ENCODE results near the gene VAV2. TPM values are rescaled to one million over a fixed set of nuclear protein-coding genes. Genes with fewer than 3 reads are reported as not detected.

The VAV2 gene
- total RNA-seq, 1 donor from 2014 or later = 8.6 TPM

DNA sequence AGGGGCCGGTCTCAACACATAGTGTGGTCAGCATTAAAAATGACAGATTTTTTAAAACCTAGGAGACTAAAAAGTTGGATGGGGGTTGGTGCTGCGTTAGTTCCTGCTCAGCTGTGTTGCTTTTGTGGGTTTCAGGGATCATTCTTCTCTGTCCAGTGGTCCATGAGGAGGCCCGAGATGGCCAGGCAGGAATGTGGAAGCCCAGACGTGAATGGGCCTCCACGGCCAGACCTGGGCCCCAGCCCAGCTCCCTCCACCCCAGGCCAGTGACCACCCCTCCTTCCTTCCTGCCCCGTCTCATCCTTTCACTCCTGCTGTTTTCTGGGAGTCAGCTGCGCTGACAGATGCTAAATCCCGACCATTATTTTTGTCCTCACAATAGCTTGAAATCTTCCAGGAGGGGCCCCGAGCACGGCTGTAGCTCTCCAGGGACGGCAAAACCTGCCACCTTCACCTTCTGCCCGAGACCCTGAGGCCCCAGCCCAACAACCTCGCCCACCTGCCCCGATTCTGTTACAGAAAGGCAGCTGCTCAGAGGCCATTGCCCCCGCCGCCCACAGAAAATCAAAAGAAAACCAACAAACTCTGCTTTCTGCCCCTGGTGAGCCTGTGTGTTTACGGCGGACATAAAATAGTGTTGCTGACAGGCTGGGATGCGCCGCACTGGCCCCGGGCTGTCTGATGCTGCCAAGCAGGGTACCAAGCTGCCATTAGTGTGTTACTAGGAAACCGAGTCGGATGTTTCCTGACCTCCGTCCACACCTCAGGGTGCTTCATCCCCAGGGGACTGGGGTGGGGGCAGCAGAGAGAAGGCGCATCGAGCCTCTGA is 170.3 kb downstream of the VAV2 start:
- intact Hi-C loops (cut with micrococcal nuclease) = no loop called here
- DNase-seq (ENCODE audit: low spot score) = no peak
- no peak overlapping the region for H3K4me3 Mint-ChIP-seq (ENCODE audit: low read depth)
- no peaks in the 10 kb centered on the region for H3K27me3 Mint-ChIP-seq (ENCODE audit: low read depth)
- no peak overlapping the region for H3K27ac Mint-ChIP-seq
- H3K36me3 Mint-ChIP-seq (ENCODE audit: low read depth) = no peaks in the 10 kb centered on the region
- H3K9me3 Mint-ChIP-seq = no peaks in the 10 kb centered on the region
- H3K4me1 Mint-ChIP-seq (ENCODE audit: low read depth) = no peaks in the 10 kb centered on the region

DNA sequence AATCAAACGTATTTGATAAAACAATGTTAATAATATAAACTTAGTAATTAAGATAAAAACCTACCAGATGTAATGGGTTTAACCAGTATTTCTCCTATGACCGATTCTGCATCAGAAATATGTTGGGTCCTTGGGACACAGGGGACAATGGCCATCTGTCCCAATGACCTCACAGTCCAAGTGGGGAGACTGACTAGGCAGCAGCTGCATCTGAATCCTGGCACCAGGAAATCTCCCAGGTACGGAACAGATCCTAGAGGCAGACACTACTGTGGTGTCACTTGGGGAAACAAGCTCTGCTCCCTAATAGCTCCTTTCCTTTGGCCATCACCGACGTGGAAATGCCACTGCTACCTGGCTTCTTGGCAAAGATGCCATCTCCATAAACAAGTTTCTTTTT is 172.2 kb downstream of the VAV2 start:
- Mint-ChIP-seq H3K4me1 (ENCODE audit: low read depth) (no peaks in the 10 kb centered on the region), H3K36me3 (ENCODE audit: low read depth) (no peaks in the 10 kb centered on the region), H3K27me3 (ENCODE audit: low read depth) (no peaks in the 10 kb centered on the region), H3K9me3 (no peaks in the 10 kb centered on the region), H3K27ac (no peak overlapping the region), H3K4me3 (ENCODE audit: low read depth) (no peak overlapping the region)
- DNase-seq (ENCODE audit: low spot score) = no peak
- intact Hi-C loops (cut with micrococcal nuclease) = no loop called here

- intact Hi-C loops (cut with micrococcal nuclease) = no loop called here
- Mint-ChIP-seq H3K4me1 (ENCODE audit: low read depth) (no peaks in the 10 kb centered on the region), H3K36me3 (ENCODE audit: low read depth) (no peaks in the 10 kb centered on the region), H3K9me3 (no peaks in the 10 kb centered on the region), H3K27me3 (ENCODE audit: low read depth) (no peaks in the 10 kb centered on the region), H3K4me3 (ENCODE audit: low read depth) (no peak overlapping the region), H3K27ac (no peak overlapping the region)
- DNase-seq (ENCODE audit: low spot score) = no peak
Measured at GRCh38 chr9:133818444-133818843, 173.7 kb downstream of the VAV2 start.

GRCh38 chr9:133815781-133816180 is 176.3 kb downstream of the VAV2 start:
- no peaks in the 10 kb centered on the region for H3K4me1 Mint-ChIP-seq (ENCODE audit: low read depth)
- H3K9me3 Mint-ChIP-seq = no peaks in the 10 kb centered on the region
- no peak overlapping the region for H3K27ac Mint-ChIP-seq
- no peaks in the 10 kb centered on the region for H3K27me3 Mint-ChIP-seq (ENCODE audit: low read depth)
- intact Hi-C loops (cut with micrococcal nuclease) = no loop called here
- H3K36me3 Mint-ChIP-seq (ENCODE audit: low read depth) = no peaks in the 10 kb centered on the region
- DNase-seq (ENCODE audit: low spot score) = no peak
- H3K4me3 Mint-ChIP-seq (ENCODE audit: low read depth) = no peak overlapping the region

- no peak for DNase-seq (ENCODE audit: low spot score)
- no peaks in the 10 kb centered on the region for H3K36me3 Mint-ChIP-seq (ENCODE audit: low read depth)
- no peak overlapping the region for H3K27ac Mint-ChIP-seq
- H3K27me3 Mint-ChIP-seq (ENCODE audit: low read depth) = no peaks in the 10 kb centered on the region
- no peaks in the 10 kb centered on the region for H3K9me3 Mint-ChIP-seq
- no peaks in the 10 kb centered on the region for H3K4me1 Mint-ChIP-seq (ENCODE audit: low read depth)
- no peak overlapping the region for H3K4me3 Mint-ChIP-seq (ENCODE audit: low read depth)
- intact Hi-C loops (cut with micrococcal nuclease) = no loop called here
Measured at GRCh38 chr9:133814586-133815208, 177.4 kb downstream of the VAV2 start.

- Mint-ChIP-seq H3K4me1 (ENCODE audit: low read depth) (no peaks in the 10 kb centered on the region), H3K4me3 (ENCODE audit: low read depth) (no peak overlapping the region), H3K27me3 (ENCODE audit: low read depth) (no peaks in the 10 kb centered on the region), H3K9me3 (no peaks in the 10 kb centered on the region), H3K36me3 (ENCODE audit: low read depth) (no peaks in the 10 kb centered on the region), H3K27ac (no peak overlapping the region)
- DNase-seq (ENCODE audit: low spot score) = no peak
- intact Hi-C loops (cut with micrococcal nuclease) = no loop called here
Measured at GRCh38 chr9:133813749-133814585, 178.2 kb downstream of the VAV2 start.

DNA sequence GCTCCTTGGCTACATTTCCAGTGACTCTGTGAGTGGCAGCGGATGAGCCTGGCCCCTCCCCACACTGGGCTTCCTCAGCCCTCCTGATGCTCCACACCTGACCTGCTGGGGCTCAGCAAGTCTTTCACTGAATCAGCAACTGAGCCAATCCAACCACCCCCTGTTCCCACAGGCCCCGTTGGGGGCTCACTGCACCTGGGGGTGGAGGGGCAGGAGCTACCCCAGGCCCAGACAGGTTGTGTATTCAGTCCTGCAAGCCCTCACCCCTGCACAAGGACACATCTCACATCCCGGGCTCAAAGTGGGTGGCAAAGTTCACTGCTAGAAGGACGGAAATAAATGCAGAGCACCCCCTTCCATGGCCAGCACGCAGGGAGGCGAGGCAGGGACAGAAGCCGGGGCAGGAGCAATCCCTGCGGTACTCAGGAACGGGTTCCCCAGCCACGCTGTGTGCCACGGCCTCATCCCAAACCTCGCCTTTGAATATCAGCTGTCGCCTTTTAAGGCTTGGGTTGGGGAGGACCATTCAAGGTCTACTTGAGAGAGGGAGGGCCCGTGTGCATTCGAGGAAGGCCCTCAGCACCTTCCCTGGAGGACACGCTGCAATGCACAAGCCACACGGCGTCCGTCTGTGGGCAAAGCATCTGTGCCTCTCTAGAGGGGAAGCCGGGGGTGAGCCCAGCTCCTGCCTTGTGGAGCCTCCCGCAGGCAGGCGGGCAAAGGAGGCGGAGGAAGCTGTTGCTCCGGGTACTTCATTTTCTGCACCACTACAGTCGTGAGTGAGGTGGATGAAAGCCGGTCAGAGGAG is 179.0 kb downstream of the VAV2 start:
- intact Hi-C loops (cut with micrococcal nuclease) = no loop called here
- no peak overlapping the region for H3K4me3 Mint-ChIP-seq (ENCODE audit: low read depth)

GRCh38 chr9:133812077-133812868 is 179.9 kb downstream of the VAV2 start:
- no peak for DNase-seq (ENCODE audit: low spot score)
- Mint-ChIP-seq H3K27ac (no peak overlapping the region), H3K4me1 (ENCODE audit: low read depth) (no peaks in the 10 kb centered on the region), H3K27me3 (ENCODE audit: low read depth) (no peaks in the 10 kb centered on the region), H3K36me3 (ENCODE audit: low read depth) (no peaks in the 10 kb centered on the region), H3K4me3 (ENCODE audit: low read depth) (no peak overlapping the region), H3K9me3 (no peaks in the 10 kb centered on the region)
- intact Hi-C loops (cut with micrococcal nuclease) = no loop called here

More for the DNA sequence above, 179.0 kb downstream of the VAV2 start:
- no peak for DNase-seq (ENCODE audit: low spot score)
- Mint-ChIP-seq H3K27ac (no peak overlapping the region), H3K9me3 (no peaks in the 10 kb centered on the region), H3K36me3 (ENCODE audit: low read depth) (no peaks in the 10 kb centered on the region), H3K27me3 (ENCODE audit: low read depth) (no peaks in the 10 kb centered on the region), H3K4me1 (ENCODE audit: low read depth) (no peaks in the 10 kb centered on the region)

GRCh38 chr9:133811471-133811870 is 180.7 kb downstream of the VAV2 start:
- H3K27me3 Mint-ChIP-seq (ENCODE audit: low read depth) = no peaks in the 10 kb centered on the region
- H3K4me1 Mint-ChIP-seq (ENCODE audit: low read depth) = no peaks in the 10 kb centered on the region
- H3K27ac Mint-ChIP-seq = no peak overlapping the region
- H3K36me3 Mint-ChIP-seq (ENCODE audit: low read depth) = no peaks in the 10 kb centered on the region
- intact Hi-C loops (cut with micrococcal nuclease) = no loop called here
- no peaks in the 10 kb centered on the region for H3K9me3 Mint-ChIP-seq
- DNase-seq (ENCODE audit: low spot score) = no peak
- H3K4me3 Mint-ChIP-seq (ENCODE audit: low read depth) = no peak overlapping the region

- Mint-ChIP-seq H3K4me3 (ENCODE audit: low read depth) (no peak overlapping the region), H3K36me3 (ENCODE audit: low read depth) (no peaks in the 10 kb centered on the region), H3K9me3 (no peaks in the 10 kb centered on the region), H3K27ac (no peak overlapping the region), H3K4me1 (ENCODE audit: low read depth) (no peaks in the 10 kb centered on the region), H3K27me3 (ENCODE audit: low read depth) (no peaks in the 10 kb centered on the region)
- no peak for DNase-seq (ENCODE audit: low spot score)
- intact Hi-C loops (cut with micrococcal nuclease) = no loop called here
Measured at GRCh38 chr9:133810556-133811195, 181.4 kb downstream of the VAV2 start.

- Mint-ChIP-seq H3K9me3 (no peaks in the 10 kb centered on the region), H3K27ac (no peak overlapping the region), H3K4me1 (ENCODE audit: low read depth) (no peaks in the 10 kb centered on the region), H3K36me3 (ENCODE audit: low read depth) (no peaks in the 10 kb centered on the region), H3K27me3 (ENCODE audit: low read depth) (no peaks in the 10 kb centered on the region), H3K4me3 (ENCODE audit: low read depth) (no peak overlapping the region)
- intact Hi-C loops (cut with micrococcal nuclease) = no loop called here
- DNase-seq (ENCODE audit: low spot score) = no peak
Measured at GRCh38 chr9:133809335-133809734, 182.8 kb downstream of the VAV2 start.
